H9 (cell line): ENCODE results near the gene KAT6B. TPM values are rescaled to one million over a fixed set of nuclear protein-coding genes. Genes with fewer than 3 reads are reported as not detected.

Experiments
- DNase-seq: peaks from one replicate; pipeline ENCODE4 v3.0.0-alpha.2; 2017
- H2AFZ ChIP-seq: one replicate; pipeline ENCODE4 v1.6.1; 2013; ENCODE audit warnings: mild to moderate bottlenecking, low read length, control low read depth, moderate library complexity
- H2AK5ac ChIP-seq: 2 replicates; pipeline ENCODE4 v1.6.1; 2013; ENCODE audit warnings: low read length, control low read depth, mixed read lengths; ENCODE audit not compliant: insufficient read length
- H2BK120ac ChIP-seq: one replicate; pipeline ENCODE4 v1.6.1; 2013; ENCODE audit warnings: low read depth, mild to moderate bottlenecking, low read length, control low read depth, inconsistent platforms; ENCODE audit not compliant: poor library complexity, severe bottlenecking
- H2BK12ac ChIP-seq: 2 replicates; pipeline ENCODE4 v1.6.1; 2013; ENCODE audit warnings: low read length, control low read depth, mixed read lengths, low read depth; ENCODE audit not compliant: insufficient read length
- H2BK15ac ChIP-seq: 2 replicates; pipeline ENCODE4 v1.6.1; 2013; ENCODE audit warnings: low read depth, low read length, control low read depth
- H2BK20ac ChIP-seq: one replicate; pipeline ENCODE4 v1.6.1; 2013; ENCODE audit warnings: low read depth, mild to moderate bottlenecking, low read length, control low read depth, inconsistent platforms; ENCODE audit not compliant: poor library complexity, severe bottlenecking
- H2BK5ac ChIP-seq: 2 replicates; pipeline ENCODE4 v1.6.1; 2013; ENCODE audit warnings: low read length, control low read depth, mixed read lengths; ENCODE audit not compliant: insufficient read length
- H3K14ac ChIP-seq: 2 replicates; pipeline ENCODE4 v1.6.1; 2013; ENCODE audit warnings: low read length, control low read depth; ENCODE audit not compliant: insufficient read depth
- H3K18ac ChIP-seq: 2 replicates; pipeline ENCODE4 v1.6.1; 2013; ENCODE audit warnings: low read depth, mild to moderate bottlenecking, mixed read lengths, low read length, control low read depth; ENCODE audit not compliant: insufficient read length
- H3K23ac ChIP-seq: 2 replicates; pipeline ENCODE4 v1.6.1; 2013; ENCODE audit warnings: low read length, control low read depth, mixed read lengths, low read depth; ENCODE audit not compliant: insufficient read length
- H3K23me2 ChIP-seq: 2 replicates; pipeline ENCODE4 v1.6.1; 2013; ENCODE audit warnings: low read depth, mild to moderate bottlenecking, mixed read lengths, low read length, control low read depth; ENCODE audit not compliant: insufficient read length, poor library complexity, severe bottlenecking
- H3K27ac ChIP-seq: 2 replicates; pipeline ENCODE4 v1.5.1; 2013; ENCODE audit warnings: low read length, control low read depth, mixed read lengths, low read depth; ENCODE audit not compliant: insufficient read length
- H3K27me3 ChIP-seq: 2 replicates; pipeline ENCODE4 v1.6.1; 2013; ENCODE audit warnings: low read length, control low read depth, inconsistent platforms; ENCODE audit not compliant: insufficient read depth
- H3K4ac ChIP-seq: 2 replicates; pipeline ENCODE4 v1.6.1; 2013; ENCODE audit warnings: low read depth, mild to moderate bottlenecking, control low read depth, inconsistent platforms, low read length, moderate library complexity
- H3K4me1 ChIP-seq: 2 replicates; pipeline ENCODE4 v1.6.1; 2013; ENCODE audit warnings: low read length, control low read depth, inconsistent platforms; ENCODE audit not compliant: insufficient read depth
- H3K4me2 ChIP-seq: 2 replicates; pipeline ENCODE4 v1.6.1; 2013; ENCODE audit warnings: low read length, control low read depth, mixed read lengths; ENCODE audit not compliant: insufficient read length, insufficient read depth
- H3K56ac ChIP-seq: 2 replicates; pipeline ENCODE4 v1.6.1; 2013; ENCODE audit warnings: low read depth, mild to moderate bottlenecking, mixed read lengths, low read length, control low read depth; ENCODE audit not compliant: insufficient read length
- H3K79me1 ChIP-seq: 2 replicates; pipeline ENCODE4 v1.6.1; 2013; ENCODE audit warnings: low read depth, mild to moderate bottlenecking, moderate library complexity, low read length, control low read depth, inconsistent platforms; ENCODE audit not compliant: insufficient read depth, poor library complexity, severe bottlenecking
- H3K79me2 ChIP-seq: 2 replicates; pipeline ENCODE4 v1.6.1; 2013; ENCODE audit warnings: low read length, control low read depth, inconsistent platforms; ENCODE audit not compliant: insufficient read depth
- H3K9ac ChIP-seq: 2 replicates; pipeline ENCODE4 v1.6.1; 2013; ENCODE audit warnings: low read length, control low read depth, mixed read lengths; ENCODE audit not compliant: insufficient read length; ENCODE audit errors: extremely low read depth
- H3K9me3 ChIP-seq: one replicate; pipeline ENCODE4 v1.6.1; 2013; ENCODE audit warnings: low read depth, low read length, inconsistent platforms; ENCODE audit not compliant: control insufficient read depth
- H3T11ph ChIP-seq: one replicate; pipeline ENCODE4 v1.6.1; 2013; ENCODE audit warnings: mild to moderate bottlenecking, low read length, control low read depth, inconsistent platforms
- H4K20me1 ChIP-seq: one replicate; pipeline ENCODE4 v1.6.1; 2013; ENCODE audit not compliant: control insufficient read depth, insufficient read length, insufficient read depth
- H4K5ac ChIP-seq: 2 replicates; pipeline ENCODE4 v1.6.1; 2013; ENCODE audit warnings: low read depth, mild to moderate bottlenecking, mixed read lengths, low read length, control low read depth; ENCODE audit not compliant: insufficient read length
- H4K8ac ChIP-seq: replicated peaks from 2 replicates; pipeline ENCODE4 v1.6.1; 2013; ENCODE audit warnings: low read length, control low read depth, mixed read lengths, low read depth; ENCODE audit not compliant: insufficient read length
- H4K91ac ChIP-seq: 2 replicates; pipeline ENCODE4 v1.6.1; 2013; ENCODE audit warnings: low read depth, mild to moderate bottlenecking, moderate library complexity, mixed read lengths, low read length, control low read depth; ENCODE audit not compliant: insufficient read length
- H3K27ac Mint-ChIP-seq, 3 experiments: 2 replicates in 2 of 3; 3 replicates in 1 of 3; pipeline ENCODE4 v1.8.0; 2020 to 2021; ENCODE audit warnings: mixed read lengths in 3 of 3, mild to moderate bottlenecking in 1 of 3, moderate library complexity in 1 of 3
- H3K27me3 Mint-ChIP-seq: 2 replicates; pipeline ENCODE4 v1.8.0; 2021; ENCODE audit warnings: low read depth, mild to moderate bottlenecking, moderate library complexity, mixed read lengths
- H3K36me3 Mint-ChIP-seq, 3 experiments: 2 replicates in 2 of 3; 3 replicates in 1 of 3; pipeline ENCODE4 v1.8.0; 2020 to 2021; ENCODE audit warnings: low read depth in 3 of 3, mixed read lengths in 3 of 3; ENCODE audit not compliant: insufficient read depth in 1 of 3
- H3K4me1 Mint-ChIP-seq, 2 experiments: 2 replicates each; pipeline ENCODE4 v1.8.0; 2020; ENCODE audit warnings: mixed read lengths in 2 of 2
- H3K4me3 Mint-ChIP-seq, 2 experiments: 2 replicates in 1 of 2; 3 replicates in 1 of 2; pipeline ENCODE4 v1.8.0; 2020 to 2021; ENCODE audit warnings: mild to moderate bottlenecking in 2 of 2, mixed read lengths in 2 of 2, moderate library complexity in 1 of 2
- H3K9me3 Mint-ChIP-seq, 2 experiments: 2 replicates in 1 of 2; 3 replicates in 1 of 2; pipeline ENCODE4 v1.8.0; 2020; ENCODE audit warnings: mild to moderate bottlenecking in 2 of 2, mixed read lengths in 2 of 2, moderate library complexity in 1 of 2
- CTCF ChIP-seq: fragments of 200-600 bp; sonication (generic); conservative IDR thresholded peaks from 3 replicates; pipeline ENCODE4 v1.8.0; 2021; ENCODE audit warnings: antibody characterized with exemption, mild to moderate bottlenecking
- WGBS: extraction: QIAGEN DNeasy Blood & Tissue Kit; methylation state at CpG from one replicate; pipeline ENCODE4 v1.1.7; 2013; ENCODE audit warnings: missing lambda C conversion rate, low lambda C conversion rate, mixed read lengths; ENCODE audit not compliant: insufficient read length; ENCODE audit errors: extremely low coverage; 5-methylcytosine and 5-hydroxymethylcytosine counted together
- total RNA-seq: library from RNA; stranded (reverse); gene quantifications from 2 replicates; pipeline ENCODE4 v1.2.1, GENCODE V29; 2021

The KAT6B gene
- total RNA-seq, 1 experiment from 2014 or later, result 34.2 TPM

GRCh38 chr10:75076348-75076747 is 249.9 kb downstream of the KAT6B start:
- no peaks in the 10 kb centered on the region for H3K27me3 ChIP-seq
- no peaks in the 10 kb centered on the region for H3K79me2 ChIP-seq
- H2BK120ac ChIP-seq, result no peak overlapping the region
- H3T11ph ChIP-seq, result no peak overlapping the region
- no peak overlapping the region for H2BK20ac ChIP-seq
- H3K23me2 ChIP-seq, result no peaks in the 10 kb centered on the region
- peaks cover 34 to 37% of the 10 kb centered on the region in 2 experiments for H3K4me1 Mint-ChIP-seq
- no peak overlapping the region for H3K4ac ChIP-seq
- no peak overlapping the region for H4K91ac ChIP-seq
- H3K27ac ChIP-seq, result no peak overlapping the region
- H3K4me1 ChIP-seq, result peaks cover 7% of the 10 kb centered on the region
- no peak overlapping the region for H2BK5ac ChIP-seq
- H2BK15ac ChIP-seq, result no peak overlapping the region
- H4K8ac ChIP-seq, result no peak overlapping the region
- H3K9me3 ChIP-seq, result no peaks in the 10 kb centered on the region
- DNase-seq, result peak; percentile 57
- H4K5ac ChIP-seq, result no peak overlapping the region
- WGBS, result no CpG with 5 or more reads among the region's 6 CpGs
- no peak overlapping the region for H3K18ac ChIP-seq
- H2BK12ac ChIP-seq, result no peak overlapping the region
- no peak overlapping the region for H2AFZ ChIP-seq
- H3K4me3 Mint-ChIP-seq, result peak overlapping the region in 1 of 2 experiments; percentile 0; a peak in 1 of 5 replicates
- H4K20me1 ChIP-seq, result no peaks in the 10 kb centered on the region
- H3K4me2 ChIP-seq, result no peak overlapping the region
- H2AK5ac ChIP-seq, result no peak overlapping the region
- H3K9me3 Mint-ChIP-seq, result peaks cover 1 to 4% of the 10 kb centered on the region in 2 experiments
- no peak overlapping the region for H3K14ac ChIP-seq
- H3K27me3 Mint-ChIP-seq, result peaks cover 8% of the 10 kb centered on the region
- TF ChIP-seq CTCF, result no peak
- no peak overlapping the region for H3K56ac ChIP-seq
- peaks cover 0 to 4% (median 1%) of the 10 kb centered on the region in 3 experiments; a peak in 3 of 7 replicates for H3K36me3 Mint-ChIP-seq
- no peak overlapping the region for H3K23ac ChIP-seq
- H3K9ac ChIP-seq, result no peak overlapping the region
- H3K27ac Mint-ChIP-seq, result peak overlapping the region; percentile 13 to 32 (median 16); a peak in 4 of 7 replicates
- H3K79me1 ChIP-seq, result no peaks in the 10 kb centered on the region
